ENCODE results near the gene MRPL16. TPM values are rescaled to one million over a fixed set of nuclear protein-coding genes. Genes with fewer than 3 reads are reported as not detected.

Gene MRPL16
- total RNA-seq, 2 experiments from 2014 or later, result 87.5 to 133 TPM

- H3K27ac ChIP-seq (ENCODE audit: low read depth, low read length, poor library complexity, severe bottlenecking), result no peak overlapping the region
- no peak overlapping the region for H3K4me2 ChIP-seq (ENCODE audit: low read length)
- H3K4me1 ChIP-seq (ENCODE audit: insufficient read depth, low read length, poor library complexity, severe bottlenecking), result peaks cover 72% of the 10 kb centered on the region
- peaks cover 41% of the 10 kb centered on the region for H3K79me2 ChIP-seq (ENCODE audit: insufficient read depth, low read depth, low read length)
- no peaks in the 10 kb centered on the region for H3K9me3 ChIP-seq (ENCODE audit: low read length)
- intact Hi-C loops (cut with micrococcal nuclease; ENCODE audit: unreplicated experiment), result loop anchor here (5.0 to 10.0 kb wide), 4 partner anchors 145 to 667 kb away; partner anchors contain the start of genes FAM111A and PATL1
- TF ChIP-seq EZH2phosphoT487 (IDR thresholded peaks at IDR 0.05; ENCODE audit: borderline replicate concordance, low read depth, low read length), result no peak
- no peak for TF ChIP-seq CTCF (conservative IDR thresholded peaks at IDR 0.05; ENCODE audit: low read length)
- DNase-seq (ENCODE audit: low spot score), result no peak
- ChIA-PET POLR2A (interaction anchor here (0.6 to 0.7 kb wide), 4 partner anchors 39 to 759 kb away, joined by 3 to 5 read pairs (median 4); no protein-coding TSS in a partner anchor), CTCF (ENCODE audit: unreplicated experiment) (no interaction called here)
- H3K9me2 ChIP-seq (ENCODE audit: insufficient read depth, low read length), result no peaks in the 10 kb centered on the region
- BruUV-seq (replicated peaks), result no TSS peak
- H4K20me1 ChIP-seq (ENCODE audit: insufficient read depth, low read length), result peaks cover 8% of the 10 kb centered on the region; the same call in 1 of the 2 replicates
- no peak overlapping the region for H3K4me3 ChIP-seq (ENCODE audit: low read depth, low read length, poor library complexity, severe bottlenecking)
- no peak overlapping the region for H2AFZ ChIP-seq (ENCODE audit: low read length)
- H3K36me3 ChIP-seq (ENCODE audit: insufficient read depth, low read length), result peaks cover 24% of the 10 kb centered on the region
These were observed 1.6 kb upstream of the MRPL16 start for GRCh38 chr11:59812220-59812619.

DNA sequence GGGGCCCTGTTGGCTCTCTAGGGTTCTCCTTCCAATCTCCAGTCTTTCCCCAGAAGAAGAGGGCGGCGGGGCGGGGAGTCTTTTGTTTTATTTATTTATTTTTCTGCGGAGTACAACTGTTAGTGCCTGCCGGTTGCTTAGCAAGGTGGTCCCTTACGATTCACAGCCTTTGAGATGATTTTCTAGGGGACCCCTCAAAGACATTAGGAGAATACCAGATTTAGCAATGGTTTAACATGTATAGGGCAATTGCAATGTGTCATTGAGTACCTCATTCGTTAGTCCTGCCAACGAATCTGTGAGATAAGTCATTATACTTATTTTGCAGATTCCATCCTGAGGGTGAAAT, 307 bp upstream of the MRPL16 start:
- peaks cover 59% of the 10 kb centered on the region for H3K4me1 ChIP-seq (ENCODE audit: insufficient read depth, low read length, poor library complexity, severe bottlenecking)
- no TSS peak for BruUV-seq (replicated peaks)
- H4K20me1 ChIP-seq (ENCODE audit: insufficient read depth, low read length), result peaks cover 8% of the 10 kb centered on the region; the same call in 1 of the 2 replicates
- peaks cover 41% of the 10 kb centered on the region for H3K79me2 ChIP-seq (ENCODE audit: insufficient read depth, low read depth, low read length)
- peak overlapping the region; percentile 80 for H3K27ac ChIP-seq (ENCODE audit: low read depth, low read length, poor library complexity, severe bottlenecking)
- TF ChIP-seq CTCF (conservative IDR thresholded peaks at IDR 0.05; ENCODE audit: low read length), result no peak
- TF ChIP-seq EZH2phosphoT487 (IDR thresholded peaks at IDR 0.05; ENCODE audit: borderline replicate concordance, low read depth, low read length), result no peak
- peaks cover 37% of the 10 kb centered on the region for H3K36me3 ChIP-seq (ENCODE audit: insufficient read depth, low read length)
- peak overlapping the region; percentile 66 for H3K4me2 ChIP-seq (ENCODE audit: low read length)
- POLR2A ChIA-PET, result interaction anchor here (0.6 to 2.6 kb wide), 4 partner anchors 11 to 666 kb away, joined by 3 to 6 read pairs (median 4); no protein-coding TSS in a partner anchor
- peak overlapping the region; percentile 88 for H2AFZ ChIP-seq (ENCODE audit: low read length)
- peak overlapping the region; percentile 98 for H3K4me3 ChIP-seq (ENCODE audit: low read depth, low read length, poor library complexity, severe bottlenecking)
- H3K9me3 ChIP-seq (ENCODE audit: low read length), result no peaks in the 10 kb centered on the region
- no peaks in the 10 kb centered on the region for H3K9me2 ChIP-seq (ENCODE audit: insufficient read depth, low read length)
- intact Hi-C loops (cut with micrococcal nuclease; ENCODE audit: unreplicated experiment), result loop anchor here (2.0 to 10.0 kb wide), 5 partner anchors 56 to 666 kb away; partner anchors contain the start of genes FAM111A, PATL1 and STX3
- CTCF ChIA-PET (ENCODE audit: unreplicated experiment), result no interaction called here
- no peak for DNase-seq (ENCODE audit: low spot score)

- H3K4me1 ChIP-seq (ENCODE audit: insufficient read depth, low read length, poor library complexity, severe bottlenecking), result peaks cover 28% of the 10 kb centered on the region
- peaks cover 69% of the 10 kb centered on the region for H3K36me3 ChIP-seq (ENCODE audit: insufficient read depth, low read length)
- no peak overlapping the region for H3K4me2 ChIP-seq (ENCODE audit: low read length)
- peaks cover 29% of the 10 kb centered on the region for H3K79me2 ChIP-seq (ENCODE audit: insufficient read depth, low read depth, low read length)
- H2AFZ ChIP-seq (ENCODE audit: low read length), result no peak overlapping the region
- CTCF ChIA-PET (ENCODE audit: unreplicated experiment), result no interaction called here
- no peak for DNase-seq (ENCODE audit: low spot score)
- no peak overlapping the region for H3K27ac ChIP-seq (ENCODE audit: low read depth, low read length, poor library complexity, severe bottlenecking)
- no peaks in the 10 kb centered on the region for H3K9me3 ChIP-seq (ENCODE audit: low read length)
- POLR2A ChIA-PET, result interaction anchor here (0.8 to 1.6 kb wide), 3 partner anchors 10 to 23 kb away, joined by 3 to 4 read pairs (median 3); no protein-coding TSS in a partner anchor
- peaks cover 8% of the 10 kb centered on the region; the same call in 1 of the 2 replicates for H4K20me1 ChIP-seq (ENCODE audit: insufficient read depth, low read length)
- intact Hi-C loops (cut with micrococcal nuclease; ENCODE audit: unreplicated experiment), result no loop called here
- BruUV-seq (replicated peaks), result no TSS peak
- TF ChIP-seq EZH2phosphoT487 (IDR thresholded peaks at IDR 0.05; ENCODE audit: borderline replicate concordance, low read depth, low read length) (no peak), CTCF (conservative IDR thresholded peaks at IDR 0.05; ENCODE audit: low read length) (no peak)
- H3K9me2 ChIP-seq (ENCODE audit: insufficient read depth, low read length), result no peaks in the 10 kb centered on the region
- no peak overlapping the region for H3K4me3 ChIP-seq (ENCODE audit: low read depth, low read length, poor library complexity, severe bottlenecking)
These were observed 3.4 kb downstream of the MRPL16 start for GRCh38 chr11:59807047-59807610.
